ENCODE data around the gene ZRANB3.
"Not testable (repeated sequence)": the region's sequence is repeated elsewhere in the genome, so short reads cannot be mapped to it uniquely, and the experiment has no call there.

The ZRANB3 gene

DNA sequence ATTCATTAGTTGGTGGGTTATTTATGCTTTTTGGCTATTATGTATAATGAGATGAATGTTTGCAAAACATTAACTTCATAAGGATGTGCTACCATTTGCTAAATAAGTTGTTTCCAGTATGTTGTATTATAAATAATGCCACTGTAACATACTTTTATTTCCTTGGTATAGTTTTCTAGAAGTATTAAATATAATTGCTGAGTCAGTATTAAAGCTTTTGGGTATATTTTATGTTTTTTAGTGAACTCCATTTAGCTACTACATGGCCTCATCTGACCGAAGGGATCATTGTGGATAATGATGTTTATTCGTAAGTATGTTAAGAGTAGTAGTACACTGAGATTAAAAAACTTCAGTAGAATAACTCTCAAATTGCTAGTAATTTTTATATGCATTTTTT, 405.1 kb downstream of the ZRANB3 start:
- H3K4me1 ChIP-seq (ENCODE audit: control insufficient read depth in 2 of 2, insufficient read depth in 2 of 2, low read length in 2 of 2), result no peaks in the 10 kb centered on the region
- H3K36me3 ChIP-seq (ENCODE audit: control insufficient read depth in 2 of 2, insufficient read depth in 2 of 2, low read length in 2 of 2), result peaks cover 33 to 36% of the 10 kb centered on the region in 2 donors
- no peak overlapping the region for H3K9ac ChIP-seq (ENCODE audit: low read depth in 1 of 2, low read length in 2 of 2)
- no peak overlapping the region for H3K27ac ChIP-seq (ENCODE audit: low read depth in 2 of 2, low read length in 2 of 2)
- H3K9me3 ChIP-seq (ENCODE audit: control insufficient read depth in 2 of 2, low read length in 2 of 2), result no peaks in the 10 kb centered on the region
- H3K27me3 ChIP-seq (ENCODE audit: control insufficient read depth in 2 of 2, insufficient read depth in 2 of 2, low read length in 2 of 2), result no peaks in the 10 kb centered on the region
- no peak overlapping the region for H3K4me3 ChIP-seq (ENCODE audit: low read length in 2 of 2)

DNA sequence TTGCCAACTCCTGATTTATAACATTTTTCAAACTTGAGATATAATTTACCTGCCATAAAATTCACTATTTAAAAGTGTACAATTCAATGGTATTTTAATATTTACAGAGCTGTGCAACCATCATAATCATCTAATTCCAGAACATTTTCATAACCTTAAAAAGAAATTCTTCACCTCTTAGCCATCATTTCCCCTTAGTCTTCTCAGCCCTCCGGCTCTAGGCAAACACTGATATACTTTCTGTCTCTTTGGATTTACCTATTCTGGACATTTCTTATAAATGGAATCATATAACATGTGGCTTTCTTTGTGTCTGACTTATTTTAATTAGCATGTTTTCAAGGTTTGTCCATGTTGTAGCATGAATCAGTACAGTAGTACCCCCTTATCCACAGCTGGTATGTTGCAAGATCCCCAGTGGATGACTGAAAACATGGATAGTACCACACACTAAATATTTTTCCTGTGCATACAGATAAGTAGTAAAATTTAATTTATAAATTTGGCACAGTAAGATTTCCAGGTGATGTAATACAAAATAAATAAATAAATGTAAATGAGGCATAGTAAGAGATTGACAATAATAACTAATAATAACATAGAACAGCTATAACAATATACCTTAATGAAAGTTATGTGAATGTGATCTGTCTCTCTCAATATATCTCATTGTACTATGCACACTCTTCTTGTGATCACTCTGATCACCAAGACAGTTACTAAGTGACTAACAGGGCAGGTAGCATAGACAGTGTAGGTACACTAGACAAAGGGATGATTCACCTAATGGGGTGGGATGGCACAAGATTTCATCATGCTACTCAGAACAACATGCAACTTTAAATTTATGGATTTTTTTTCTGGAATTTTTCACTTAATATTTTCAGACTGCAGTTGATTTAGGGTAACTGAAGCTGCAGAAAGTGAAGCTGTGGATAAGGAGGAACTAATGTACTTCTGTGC, 405.8 kb downstream of the ZRANB3 start:
- Histone ChIP-seq H3K27me3 (ENCODE audit: control insufficient read depth in 2 of 2, insufficient read depth in 2 of 2, low read length in 2 of 2) (no peaks in the 10 kb centered on the region), H3K27ac (ENCODE audit: low read depth in 2 of 2, low read length in 2 of 2) (no peak overlapping the region), H3K4me1 (ENCODE audit: control insufficient read depth in 2 of 2, insufficient read depth in 2 of 2, low read length in 2 of 2) (no peaks in the 10 kb centered on the region), H3K9me3 (ENCODE audit: control insufficient read depth in 2 of 2, low read length in 2 of 2) (no peaks in the 10 kb centered on the region), H3K4me3 (ENCODE audit: low read length in 2 of 2) (no peak overlapping the region), H3K9ac (ENCODE audit: low read depth in 1 of 2, low read length in 2 of 2) (no peak overlapping the region), H3K36me3 (ENCODE audit: control insufficient read depth in 2 of 2, insufficient read depth in 2 of 2, low read length in 2 of 2) (peaks cover 30 to 33% of the 10 kb centered on the region in 2 donors)

DNA sequence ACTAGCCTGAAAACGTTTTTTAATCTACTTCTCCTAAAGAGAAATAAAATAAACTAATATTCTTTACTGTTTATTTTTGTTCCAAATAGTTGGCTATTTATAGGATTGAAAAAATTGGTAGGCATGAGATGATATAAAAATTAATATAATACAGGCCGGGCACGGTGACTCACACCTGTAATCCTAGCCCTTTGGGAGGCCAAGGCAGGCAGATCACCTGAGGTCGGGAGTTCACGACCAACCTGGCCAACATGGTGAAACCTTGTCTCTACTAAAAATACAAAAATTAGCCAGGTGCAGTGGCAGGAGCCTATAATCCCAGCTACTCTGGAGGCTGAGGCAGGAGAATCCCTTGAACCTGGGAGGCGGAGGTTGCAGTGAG, 409.4 kb downstream of the ZRANB3 start:
- H3K36me3 ChIP-seq (ENCODE audit: control insufficient read depth in 2 of 2, insufficient read depth in 2 of 2, low read length in 2 of 2), result peaks cover 10 to 20% of the 10 kb centered on the region in 2 donors
- H3K27ac ChIP-seq (ENCODE audit: low read depth in 2 of 2, low read length in 2 of 2), result not testable (repeated sequence)

DNA sequence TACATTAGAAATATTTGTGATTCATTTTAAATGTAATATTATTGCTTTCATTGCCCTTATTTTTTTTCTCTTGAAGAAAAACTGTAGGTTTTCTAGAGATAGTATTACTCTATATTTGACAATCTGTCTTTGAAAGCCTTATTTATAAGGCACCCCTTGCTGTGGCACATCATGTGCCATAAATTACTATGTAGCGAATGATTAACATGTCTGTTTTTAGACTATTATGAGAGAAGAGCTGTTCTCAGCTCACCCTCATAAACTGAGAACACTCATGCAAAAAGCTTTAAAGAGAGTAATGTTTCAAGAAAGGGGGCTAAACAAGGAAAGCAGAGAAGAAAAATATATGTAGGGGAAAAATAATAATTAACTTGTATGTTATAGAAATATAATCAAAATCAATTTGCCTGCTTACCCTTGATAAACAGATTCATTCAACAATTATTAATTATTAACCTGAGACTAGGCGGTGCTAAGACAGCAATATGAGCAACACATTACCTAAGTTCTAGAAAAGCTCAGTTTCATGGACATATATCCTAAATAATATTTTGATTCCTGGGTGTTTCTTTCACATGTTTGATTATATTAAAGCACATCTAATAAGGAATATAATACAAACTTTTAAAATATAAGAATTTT, 409.9 kb downstream of the ZRANB3 start:
- H3K9me3 ChIP-seq (ENCODE audit: control insufficient read depth in 2 of 2, low read length in 2 of 2), result no peaks in the 10 kb centered on the region
- H3K4me3 ChIP-seq (ENCODE audit: low read length in 2 of 2), result no peak overlapping the region
- no peak overlapping the region for H3K9ac ChIP-seq (ENCODE audit: low read depth in 1 of 2, low read length in 2 of 2)
- no peak overlapping the region for H3K27ac ChIP-seq (ENCODE audit: low read depth in 2 of 2, low read length in 2 of 2)
- peaks cover 6 to 15% of the 10 kb centered on the region in 2 donors for H3K36me3 ChIP-seq (ENCODE audit: control insufficient read depth in 2 of 2, insufficient read depth in 2 of 2, low read length in 2 of 2)
- no peaks in the 10 kb centered on the region for H3K27me3 ChIP-seq (ENCODE audit: control insufficient read depth in 2 of 2, insufficient read depth in 2 of 2, low read length in 2 of 2)
- no peaks in the 10 kb centered on the region for H3K4me1 ChIP-seq (ENCODE audit: control insufficient read depth in 2 of 2, insufficient read depth in 2 of 2, low read length in 2 of 2)

More for the DNA sequence above, 409.4 kb downstream of the ZRANB3 start:
- not testable (repeated sequence) for H3K4me1 ChIP-seq (ENCODE audit: control insufficient read depth in 2 of 2, insufficient read depth in 2 of 2, low read length in 2 of 2); H3K9me3 ChIP-seq (ENCODE audit: control insufficient read depth in 2 of 2, low read length in 2 of 2); H3K4me3 ChIP-seq (ENCODE audit: low read length in 2 of 2); H3K9ac ChIP-seq (ENCODE audit: low read depth in 1 of 2, low read length in 2 of 2); H3K27me3 ChIP-seq (ENCODE audit: control insufficient read depth in 2 of 2, insufficient read depth in 2 of 2, low read length in 2 of 2)

DNA sequence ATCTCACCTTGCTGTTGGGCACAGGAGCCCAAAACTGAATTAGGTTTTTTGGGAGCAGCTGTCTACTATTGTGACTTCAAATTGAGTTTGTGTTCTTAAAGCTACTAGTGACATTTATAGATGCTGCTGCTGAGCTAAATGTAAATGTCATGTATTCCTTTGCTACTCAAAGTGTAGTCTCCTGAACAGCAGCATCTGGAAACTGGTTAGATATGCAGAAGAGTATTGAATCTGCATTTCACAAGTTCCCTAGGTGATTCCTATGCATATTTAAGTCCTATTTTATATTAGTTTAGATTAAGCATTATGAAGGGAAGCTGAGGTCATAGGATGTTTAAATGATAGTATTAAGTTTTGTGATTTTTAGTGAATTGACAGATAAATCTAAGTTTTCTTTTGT, 411.4 kb downstream of the ZRANB3 start:
- Histone ChIP-seq H3K36me3 (ENCODE audit: control insufficient read depth in 2 of 2, insufficient read depth in 2 of 2, low read length in 2 of 2) (peaks cover 6 to 10% of the 10 kb centered on the region in 2 donors), H3K4me3 (ENCODE audit: low read length in 2 of 2) (no peak overlapping the region), H3K27ac (ENCODE audit: low read depth in 2 of 2, low read length in 2 of 2) (no peak overlapping the region)

DNA sequence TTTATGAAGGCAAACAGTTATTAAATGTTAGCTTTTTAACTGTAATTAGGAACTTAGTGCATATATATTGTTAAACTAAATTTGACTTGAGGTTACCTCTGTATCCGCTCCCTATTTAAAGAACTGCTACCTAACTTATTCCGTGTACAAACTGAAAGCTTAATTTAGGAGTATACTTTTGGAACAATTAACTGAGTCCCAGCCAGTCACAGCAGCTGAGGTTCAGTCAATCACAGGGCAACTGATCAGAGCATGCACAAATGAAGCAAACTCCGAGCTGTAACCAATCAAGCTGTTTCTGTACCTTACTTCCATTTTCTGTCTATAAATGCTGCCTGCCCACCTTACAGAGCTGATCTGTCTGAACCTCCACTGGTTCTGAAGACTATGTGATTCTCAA, 417.7 kb downstream of the ZRANB3 start:
- Histone ChIP-seq H3K9ac (ENCODE audit: low read depth in 1 of 2, low read length in 2 of 2) (no peak overlapping the region), H3K27me3 (ENCODE audit: control insufficient read depth in 2 of 2, insufficient read depth in 2 of 2, low read length in 2 of 2) (no peaks in the 10 kb centered on the region), H3K4me1 (ENCODE audit: control insufficient read depth in 2 of 2, insufficient read depth in 2 of 2, low read length in 2 of 2) (no peaks in the 10 kb centered on the region), H3K9me3 (ENCODE audit: control insufficient read depth in 2 of 2, low read length in 2 of 2) (no peaks in the 10 kb centered on the region), H3K27ac (ENCODE audit: low read depth in 2 of 2, low read length in 2 of 2) (no peak overlapping the region), H3K4me3 (ENCODE audit: low read length in 2 of 2) (no peak overlapping the region), H3K36me3 (ENCODE audit: control insufficient read depth in 2 of 2, insufficient read depth in 2 of 2, low read length in 2 of 2) (peaks cover 18 to 19% of the 10 kb centered on the region in 2 donors)

More for the DNA sequence above, 411.4 kb downstream of the ZRANB3 start:
- Histone ChIP-seq H3K4me1 (ENCODE audit: control insufficient read depth in 2 of 2, insufficient read depth in 2 of 2, low read length in 2 of 2) (no peaks in the 10 kb centered on the region), H3K9me3 (ENCODE audit: control insufficient read depth in 2 of 2, low read length in 2 of 2) (no peaks in the 10 kb centered on the region), H3K9ac (ENCODE audit: low read depth in 1 of 2, low read length in 2 of 2) (no peak overlapping the region), H3K27me3 (ENCODE audit: control insufficient read depth in 2 of 2, insufficient read depth in 2 of 2, low read length in 2 of 2) (no peaks in the 10 kb centered on the region)

DNA sequence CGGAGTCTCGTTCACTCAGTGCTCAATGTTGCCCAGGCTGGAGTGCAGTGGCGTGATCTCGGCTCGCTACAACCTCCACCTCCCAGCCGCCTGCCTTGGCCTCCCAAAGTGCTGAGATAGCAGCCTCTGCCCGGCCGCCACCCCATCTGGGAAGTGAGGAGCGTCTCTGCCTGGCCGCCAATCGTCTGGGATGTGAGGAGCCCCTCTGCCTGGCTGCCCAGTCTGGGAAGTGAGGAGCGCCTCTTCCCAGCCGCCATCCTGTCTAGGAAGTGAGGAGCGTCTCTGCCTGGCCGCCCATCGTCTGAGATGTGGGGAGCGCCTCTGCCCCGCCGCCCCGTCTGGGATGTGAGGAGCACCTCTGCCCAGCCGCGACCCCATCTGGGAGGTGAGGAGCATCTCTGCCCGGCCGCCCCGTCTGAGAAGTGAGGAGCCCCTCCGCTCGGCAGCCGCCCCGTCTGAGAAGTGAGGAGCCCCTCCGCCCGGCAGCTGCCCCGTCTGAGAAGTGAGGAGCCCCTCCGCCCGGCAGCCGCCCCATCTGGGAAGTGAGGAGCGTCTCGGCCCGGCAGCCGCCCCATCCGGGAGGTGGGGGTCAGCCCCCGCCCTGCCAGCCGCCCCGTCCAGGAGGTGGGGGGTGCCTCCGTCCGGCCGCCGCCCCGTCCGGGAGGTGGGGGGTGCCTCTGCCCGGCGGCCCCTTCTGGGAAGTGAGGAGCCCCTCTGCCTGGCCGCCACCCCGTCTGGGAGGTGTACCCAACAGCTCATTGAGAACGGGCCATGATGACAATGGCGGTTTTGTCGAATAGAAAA, 425.3 kb downstream of the ZRANB3 start:
- H3K9ac ChIP-seq (ENCODE audit: low read depth in 1 of 2, low read length in 2 of 2); H3K27me3 ChIP-seq (ENCODE audit: control insufficient read depth in 2 of 2, insufficient read depth in 2 of 2, low read length in 2 of 2); H3K9me3 ChIP-seq (ENCODE audit: control insufficient read depth in 2 of 2, low read length in 2 of 2); H3K4me1 ChIP-seq (ENCODE audit: control insufficient read depth in 2 of 2, insufficient read depth in 2 of 2, low read length in 2 of 2); H3K27ac ChIP-seq (ENCODE audit: low read depth in 2 of 2, low read length in 2 of 2); H3K4me3 ChIP-seq (ENCODE audit: low read length in 2 of 2): not testable (repeated sequence)
- peaks cover 2 to 12% of the 10 kb centered on the region in 2 donors for H3K36me3 ChIP-seq (ENCODE audit: control insufficient read depth in 2 of 2, insufficient read depth in 2 of 2, low read length in 2 of 2)

DNA sequence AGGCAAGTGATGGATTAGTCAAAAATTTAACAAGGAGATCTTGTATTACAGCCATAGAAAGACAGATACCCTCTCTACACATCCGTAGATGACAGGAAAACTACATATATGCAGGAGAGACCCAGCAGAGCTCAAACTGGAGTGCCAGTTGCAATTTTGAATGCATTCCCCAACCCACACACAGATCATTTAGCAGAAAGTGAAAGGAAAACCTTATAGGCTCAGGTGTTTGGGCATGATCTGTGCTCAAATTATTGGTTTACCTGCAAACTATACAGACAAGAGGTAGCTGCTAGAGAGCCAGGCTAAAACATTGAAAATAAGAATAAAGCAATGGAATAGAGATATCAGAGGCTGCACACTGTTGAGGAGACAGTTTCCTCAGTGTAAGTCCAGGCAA, 427.2 kb downstream of the ZRANB3 start:
- no peak overlapping the region for H3K4me3 ChIP-seq (ENCODE audit: low read length in 2 of 2)
- H3K9me3 ChIP-seq (ENCODE audit: control insufficient read depth in 2 of 2, low read length in 2 of 2), result no peaks in the 10 kb centered on the region
- H3K4me1 ChIP-seq (ENCODE audit: control insufficient read depth in 2 of 2, insufficient read depth in 2 of 2, low read length in 2 of 2), result no peaks in the 10 kb centered on the region
- no peak overlapping the region for H3K27ac ChIP-seq (ENCODE audit: low read depth in 2 of 2, low read length in 2 of 2)
- no peak overlapping the region for H3K9ac ChIP-seq (ENCODE audit: low read depth in 1 of 2, low read length in 2 of 2)
- no peaks in the 10 kb centered on the region for H3K27me3 ChIP-seq (ENCODE audit: control insufficient read depth in 2 of 2, insufficient read depth in 2 of 2, low read length in 2 of 2)
- H3K36me3 ChIP-seq (ENCODE audit: control insufficient read depth in 2 of 2, insufficient read depth in 2 of 2, low read length in 2 of 2), result peaks cover 3 to 12% of the 10 kb centered on the region in 2 donors

DNA sequence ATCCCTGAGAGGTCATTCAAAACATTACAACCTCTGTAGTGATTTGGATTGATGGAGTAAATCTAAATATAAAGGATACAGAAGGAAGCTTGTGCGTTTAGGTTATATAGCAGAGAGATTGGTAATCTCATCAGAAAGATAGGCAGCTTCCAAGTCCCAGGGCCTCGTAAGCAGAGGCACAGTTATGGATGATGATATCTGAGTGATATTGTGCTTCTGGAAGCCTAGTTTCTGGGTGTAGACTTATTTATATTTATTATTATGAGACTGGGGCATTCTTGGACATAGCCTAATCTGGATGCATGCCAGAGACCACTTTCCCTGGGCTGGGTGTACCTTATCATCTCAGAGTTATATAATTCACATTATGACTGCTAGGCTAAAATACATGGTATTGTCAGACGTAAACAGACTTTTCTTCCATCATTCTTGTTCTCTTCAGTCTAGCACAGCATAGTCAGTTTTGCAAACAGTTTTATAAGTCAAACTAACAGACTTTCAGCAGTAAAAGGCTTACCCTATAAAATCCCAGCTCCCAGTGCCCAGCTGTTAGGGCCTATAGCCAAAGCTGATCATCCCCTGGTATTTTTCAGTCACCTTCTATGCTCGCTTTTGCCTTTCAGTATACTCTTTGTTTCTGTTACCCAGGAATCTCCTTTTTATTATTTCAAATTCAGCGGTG, 431.1 kb downstream of the ZRANB3 start:
- no peaks in the 10 kb centered on the region for H3K4me1 ChIP-seq (ENCODE audit: control insufficient read depth in 2 of 2, insufficient read depth in 2 of 2, low read length in 2 of 2)
- H3K9ac ChIP-seq (ENCODE audit: low read depth in 1 of 2, low read length in 2 of 2), result no peak overlapping the region
- H3K4me3 ChIP-seq (ENCODE audit: low read length in 2 of 2), result peak overlapping the region in 1 of 2 donors; percentile 3
- peaks cover 3 to 15% of the 10 kb centered on the region in 2 donors for H3K36me3 ChIP-seq (ENCODE audit: control insufficient read depth in 2 of 2, insufficient read depth in 2 of 2, low read length in 2 of 2)
- H3K9me3 ChIP-seq (ENCODE audit: control insufficient read depth in 2 of 2, low read length in 2 of 2), result no peaks in the 10 kb centered on the region
- H3K27ac ChIP-seq (ENCODE audit: low read depth in 2 of 2, low read length in 2 of 2), result no peak overlapping the region
- H3K27me3 ChIP-seq (ENCODE audit: control insufficient read depth in 2 of 2, insufficient read depth in 2 of 2, low read length in 2 of 2), result no peaks in the 10 kb centered on the region
